AG09319 (cell line): ENCODE measurements around the gene REV3L.

Experiments
- DNase-seq: peaks from one replicate; pipeline ENCODE4 v3.0.0-alpha.2; 2010; ENCODE audit warnings: low read depth; ENCODE audit errors: extremely low read depth
- TF ChIP-seq, protein P1 (sequence below): IDR thresholded peaks from 2 replicates; pipeline ENCODE4 v1.5.1; 2011; ENCODE audit warnings: low read depth, mild to moderate bottlenecking, inconsistent platforms, low read length, moderate library complexity

The REV3L gene

DNA sequence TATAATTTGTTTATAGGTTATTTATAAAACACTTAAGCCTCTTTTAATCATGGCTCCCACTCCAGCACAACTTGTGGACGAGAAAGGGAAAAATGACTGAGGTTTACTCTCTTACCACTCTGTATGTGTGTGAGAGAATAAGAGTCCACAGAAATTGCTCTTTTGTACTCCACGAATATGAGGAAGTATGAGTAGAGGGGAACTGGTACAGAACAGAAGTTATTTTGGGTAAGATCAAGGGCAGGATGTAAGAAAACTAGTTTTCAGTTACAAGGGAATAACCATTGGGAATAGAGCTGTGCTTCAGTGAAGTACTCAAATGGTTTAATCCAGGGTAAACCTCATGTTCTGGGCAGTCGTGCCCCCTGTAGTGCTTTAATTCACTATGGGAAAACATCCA lies 72.6 kb downstream of the REV3L start:
- TF ChIP-seq, protein P1, sequence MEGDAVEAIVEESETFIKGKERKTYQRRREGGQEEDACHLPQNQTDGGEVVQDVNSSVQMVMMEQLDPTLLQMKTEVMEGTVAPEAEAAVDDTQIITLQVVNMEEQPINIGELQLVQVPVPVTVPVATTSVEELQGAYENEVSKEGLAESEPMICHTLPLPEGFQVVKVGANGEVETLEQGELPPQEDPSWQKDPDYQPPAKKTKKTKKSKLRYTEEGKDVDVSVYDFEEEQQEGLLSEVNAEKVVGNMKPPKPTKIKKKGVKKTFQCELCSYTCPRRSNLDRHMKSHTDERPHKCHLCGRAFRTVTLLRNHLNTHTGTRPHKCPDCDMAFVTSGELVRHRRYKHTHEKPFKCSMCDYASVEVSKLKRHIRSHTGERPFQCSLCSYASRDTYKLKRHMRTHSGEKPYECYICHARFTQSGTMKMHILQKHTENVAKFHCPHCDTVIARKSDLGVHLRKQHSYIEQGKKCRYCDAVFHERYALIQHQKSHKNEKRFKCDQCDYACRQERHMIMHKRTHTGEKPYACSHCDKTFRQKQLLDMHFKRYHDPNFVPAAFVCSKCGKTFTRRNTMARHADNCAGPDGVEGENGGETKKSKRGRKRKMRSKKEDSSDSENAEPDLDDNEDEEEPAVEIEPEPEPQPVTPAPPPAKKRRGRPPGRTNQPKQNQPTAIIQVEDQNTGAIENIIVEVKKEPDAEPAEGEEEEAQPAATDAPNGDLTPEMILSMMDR: no peak
- DNase-seq: no peak

DNA sequence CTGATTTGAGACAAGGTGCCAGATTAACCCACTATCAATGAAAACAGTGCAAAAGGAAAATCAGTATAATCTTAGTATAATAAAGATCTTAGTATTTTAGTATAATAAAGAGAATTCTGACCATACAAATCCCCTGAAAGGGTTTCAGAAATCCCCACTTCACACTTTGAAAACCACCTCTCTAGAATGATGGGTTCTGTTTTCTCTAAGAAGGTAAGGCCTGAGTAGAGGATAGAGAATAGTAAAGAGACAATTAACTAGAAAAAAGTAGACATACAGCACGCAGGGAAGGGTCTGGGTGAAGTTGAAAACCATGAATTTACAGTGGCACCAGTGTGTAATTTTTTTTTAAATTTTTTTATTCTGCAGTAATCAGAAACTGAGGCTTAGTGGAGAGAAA lies 73.6 kb downstream of the REV3L start:
- no peak for DNase-seq
- TF ChIP-seq, protein P1: no peak

DNA sequence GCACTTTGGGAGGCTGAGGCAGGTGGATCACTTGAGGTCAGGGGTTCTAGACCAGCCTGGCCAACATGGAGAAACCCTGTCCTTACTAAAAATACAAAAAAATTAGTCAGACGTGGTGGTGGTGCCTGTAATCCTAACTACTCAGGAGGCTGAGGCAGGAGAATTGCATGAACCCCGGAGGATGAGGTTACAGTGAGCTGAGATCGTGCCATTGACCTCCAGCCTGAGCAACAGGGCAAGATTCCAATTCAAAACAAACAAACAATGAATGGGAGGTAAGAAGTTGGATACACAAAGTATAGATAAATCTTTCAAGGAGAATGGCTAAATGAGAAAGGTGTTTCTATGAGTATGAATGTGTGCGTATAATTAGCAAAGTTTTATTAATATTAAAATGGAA lies 75.3 kb downstream of the REV3L start:
- no peak for DNase-seq
- TF ChIP-seq, protein P1: no peak

DNA sequence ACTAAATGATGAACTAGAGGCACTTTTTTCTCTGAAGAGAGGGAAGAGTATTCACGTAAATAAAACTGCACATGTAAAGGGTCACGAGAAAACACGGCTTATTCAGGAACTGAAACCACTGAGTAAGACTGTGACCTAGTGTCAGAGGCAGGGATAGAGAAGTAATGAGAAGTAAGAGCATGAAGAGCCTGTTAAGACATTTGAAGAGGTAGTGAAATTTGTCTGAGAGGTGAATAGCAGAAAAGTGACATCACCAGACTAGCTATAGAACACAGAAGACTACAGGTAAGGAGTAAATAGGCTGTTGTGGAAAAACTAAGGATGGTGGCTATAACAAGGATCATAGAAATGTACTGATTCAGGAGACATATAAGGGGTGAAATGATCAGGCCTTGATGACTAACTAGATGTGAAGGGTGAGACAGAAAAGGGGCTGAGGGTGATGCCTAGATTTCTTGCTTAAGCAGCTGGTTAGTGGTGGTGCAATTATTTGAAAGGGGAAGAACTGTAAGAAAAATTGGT lies 76.8 kb downstream of the REV3L start:
- DNase-seq: no peak
- TF ChIP-seq, protein P1: no peak

DNA sequence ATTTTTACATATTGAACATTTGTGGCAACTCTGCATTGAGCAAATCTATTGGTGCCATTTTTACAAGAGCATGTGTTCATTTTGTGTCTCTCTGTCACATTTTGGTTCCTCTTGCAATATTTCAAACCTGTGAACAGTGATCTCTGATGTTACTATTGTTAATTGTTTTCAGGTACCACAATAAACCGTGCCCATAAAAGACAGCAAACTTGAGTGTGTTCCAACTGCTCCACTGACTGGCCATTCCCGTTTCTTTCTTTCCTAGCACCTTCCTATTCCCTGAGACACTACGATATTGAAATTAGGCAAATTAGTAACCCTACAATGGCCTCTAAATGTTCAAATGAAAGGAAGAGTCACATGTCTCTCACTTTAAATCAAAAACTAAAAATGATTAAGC lies 79.6 kb downstream of the REV3L start:
- TF ChIP-seq, protein P1: no peak
- no peak for DNase-seq

DNA sequence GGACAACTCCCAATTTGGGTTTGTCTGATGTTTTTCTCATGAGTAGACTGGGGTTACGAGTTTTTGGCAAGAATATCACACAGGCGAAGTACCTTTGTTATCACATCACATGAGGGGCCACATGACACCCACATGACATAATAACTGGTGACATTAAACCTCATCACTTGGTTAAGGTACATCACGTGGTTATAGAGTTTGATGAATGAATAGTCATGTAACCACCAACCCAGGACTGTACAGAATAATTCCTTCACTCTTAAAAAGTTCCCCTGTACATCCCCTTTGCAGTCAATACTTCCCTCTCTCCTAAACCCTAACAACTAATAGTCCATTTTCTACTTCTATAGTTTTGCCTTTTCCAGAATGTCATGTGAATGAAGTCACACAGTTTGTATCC lies 83.4 kb downstream of the REV3L start:
- TF ChIP-seq, protein P1: no peak
- no peak for DNase-seq

DNA sequence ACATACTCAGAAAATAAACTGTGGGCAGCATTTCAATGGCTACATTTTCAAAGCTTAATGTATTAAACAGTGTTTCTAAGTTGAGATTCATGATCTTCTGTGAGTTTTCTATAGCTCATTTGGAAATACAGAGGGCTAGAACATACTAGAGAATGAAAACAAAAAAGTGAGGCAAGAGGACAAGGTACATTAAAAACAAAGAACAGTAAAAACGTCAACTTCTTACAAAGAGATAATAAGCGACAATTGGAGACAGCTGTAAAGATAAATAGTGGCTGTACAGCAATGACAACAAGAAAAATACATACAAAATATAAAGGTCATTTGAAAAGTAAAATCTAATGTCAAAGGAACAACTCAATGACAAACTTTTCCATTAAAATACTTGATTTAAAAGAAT lies 94.3 kb downstream of the REV3L start:
- TF ChIP-seq, protein P1: no peak
- DNase-seq: no peak
